Astrocyte (in vitro differentiated cells and primary cell): ENCODE measurements around the gene PLEKHG4B. TPM values are rescaled to one million over a fixed set of nuclear protein-coding genes. Genes with fewer than 3 reads are reported as not detected.

ENCODE experiments used
- DNase-seq: peaks from one replicate; pipeline ENCODE4 v3.0.0-alpha.2; 2010; ENCODE audit warnings: low read depth
- FAIRE-seq: peaks from 2 replicates; lab custom pipeline; 2011; peaks lifted over from hg19 to GRCh38; lab: Jason Lieb, UNC
- H2AFZ ChIP-seq: 2 replicates; pipeline ENCODE4 v1.6.0; 2012; ENCODE audit warnings: low read depth, low read length, inconsistent platforms
- H3K27ac ChIP-seq: 2 replicates; pipeline ENCODE4 v1.5.1; 2011; ENCODE audit warnings: low read depth, low read length, inconsistent platforms
- H3K27me3 ChIP-seq: 2 replicates; pipeline ENCODE4 v1.6.0; 2011; ENCODE audit warnings: low read length, inconsistent platforms; ENCODE audit not compliant: insufficient read depth
- H3K36me3 ChIP-seq: 2 replicates; pipeline ENCODE4 v1.5.1; 2011; ENCODE audit warnings: low read length, inconsistent platforms; ENCODE audit not compliant: insufficient read depth
- H3K4me1 ChIP-seq: 2 replicates; pipeline ENCODE4 v1.5.1; 2011; ENCODE audit warnings: low read length, inconsistent platforms; ENCODE audit not compliant: insufficient read depth
- H3K4me2 ChIP-seq: 2 replicates; pipeline ENCODE4 v1.6.0; 2012; ENCODE audit warnings: low read length, inconsistent platforms
- H3K4me3 ChIP-seq: 2 replicates; pipeline ENCODE4 v1.5.1; 2011; ENCODE audit warnings: low read depth, mild to moderate bottlenecking, low read length, inconsistent platforms; ENCODE audit not compliant: insufficient read depth
- H3K79me2 ChIP-seq: 2 replicates; pipeline ENCODE4 v1.6.0; 2012; ENCODE audit warnings: mild to moderate bottlenecking, low read length, inconsistent platforms; ENCODE audit not compliant: insufficient read depth
- H3K9ac ChIP-seq: 2 replicates; pipeline ENCODE4 v1.6.0; 2012; ENCODE audit warnings: mild to moderate bottlenecking, low read length, inconsistent platforms
- H3K9me3 ChIP-seq: 2 replicates; pipeline ENCODE4 v1.5.1; 2012; ENCODE audit warnings: low read depth, mild to moderate bottlenecking, low read length, inconsistent platforms; ENCODE audit not compliant: insufficient read depth
- H4K20me1 ChIP-seq: 2 replicates; pipeline ENCODE4 v1.6.0; 2012; ENCODE audit warnings: low read length, inconsistent platforms; ENCODE audit not compliant: insufficient read depth
- H3K27ac Mint-ChIP-seq: one replicate; pipeline ENCODE4 v1.8.0; 2021; ENCODE audit warnings: mild to moderate bottlenecking, mixed read lengths; ENCODE audit not compliant: unreplicated experiment
- H3K27me3 Mint-ChIP-seq: one replicate; pipeline ENCODE4 v1.8.0; 2021; ENCODE audit warnings: low read depth, mixed read lengths; ENCODE audit not compliant: unreplicated experiment
- H3K36me3 Mint-ChIP-seq: one replicate; pipeline ENCODE4 v1.8.0; 2021; ENCODE audit warnings: low read depth, mixed read lengths; ENCODE audit not compliant: unreplicated experiment
- H3K4me1 Mint-ChIP-seq: one replicate; pipeline ENCODE4 v1.8.0; 2021; ENCODE audit warnings: low read depth, mixed read lengths; ENCODE audit not compliant: unreplicated experiment
- H3K4me3 Mint-ChIP-seq: one replicate; pipeline ENCODE4 v1.8.0; 2021; ENCODE audit warnings: mild to moderate bottlenecking, moderate library complexity, mixed read lengths; ENCODE audit not compliant: unreplicated experiment
- H3K9me3 Mint-ChIP-seq: one replicate; pipeline ENCODE4 v1.8.0; 2021; ENCODE audit warnings: mild to moderate bottlenecking, mixed read lengths; ENCODE audit not compliant: unreplicated experiment
- EZH2 ChIP-seq: IDR thresholded peaks from 2 replicates; pipeline ENCODE4 v1.6.1; 2012; ENCODE audit warnings: mild to moderate bottlenecking, low read length, inconsistent platforms; ENCODE audit not compliant: insufficient read depth
- total RNA-seq: library from RNA; stranded (reverse); gene quantifications from 2 replicates; pipeline ENCODE4 v1.2.1, GENCODE V29; 2021
- TF ChIP-seq, protein P1 (sequence below): IDR thresholded peaks from 2 replicates; pipeline ENCODE4 v1.5.1; 2011; ENCODE audit warnings: low read depth, mild to moderate bottlenecking, inconsistent platforms, low read length, moderate library complexity; ENCODE audit not compliant: insufficient read depth

Gene PLEKHG4B
- total RNA-seq, 1 donor from 2014 or later, result 8.1 TPM

- peak overlapping the region; percentile 68 for H3K4me2 ChIP-seq
- Mint-ChIP-seq H3K4me3 (peak overlapping the region; percentile 11), H3K9me3 (no peaks in the 10 kb centered on the region), H3K27me3 (peaks cover 51% of the 10 kb centered on the region), H3K27ac (peak overlapping the region; percentile 0), H3K36me3 (peaks cover 2% of the 10 kb centered on the region), H3K4me1 (peaks cover 24% of the 10 kb centered on the region)
- no peak for FAIRE-seq
- H2AFZ ChIP-seq, result no peak overlapping the region
- H3K9ac ChIP-seq, result peak overlapping the region; percentile 8
- H3K27me3 ChIP-seq, result peaks cover 7% of the 10 kb centered on the region
- H3K27ac ChIP-seq, result no peak overlapping the region
- TF ChIP-seq, protein P1, sequence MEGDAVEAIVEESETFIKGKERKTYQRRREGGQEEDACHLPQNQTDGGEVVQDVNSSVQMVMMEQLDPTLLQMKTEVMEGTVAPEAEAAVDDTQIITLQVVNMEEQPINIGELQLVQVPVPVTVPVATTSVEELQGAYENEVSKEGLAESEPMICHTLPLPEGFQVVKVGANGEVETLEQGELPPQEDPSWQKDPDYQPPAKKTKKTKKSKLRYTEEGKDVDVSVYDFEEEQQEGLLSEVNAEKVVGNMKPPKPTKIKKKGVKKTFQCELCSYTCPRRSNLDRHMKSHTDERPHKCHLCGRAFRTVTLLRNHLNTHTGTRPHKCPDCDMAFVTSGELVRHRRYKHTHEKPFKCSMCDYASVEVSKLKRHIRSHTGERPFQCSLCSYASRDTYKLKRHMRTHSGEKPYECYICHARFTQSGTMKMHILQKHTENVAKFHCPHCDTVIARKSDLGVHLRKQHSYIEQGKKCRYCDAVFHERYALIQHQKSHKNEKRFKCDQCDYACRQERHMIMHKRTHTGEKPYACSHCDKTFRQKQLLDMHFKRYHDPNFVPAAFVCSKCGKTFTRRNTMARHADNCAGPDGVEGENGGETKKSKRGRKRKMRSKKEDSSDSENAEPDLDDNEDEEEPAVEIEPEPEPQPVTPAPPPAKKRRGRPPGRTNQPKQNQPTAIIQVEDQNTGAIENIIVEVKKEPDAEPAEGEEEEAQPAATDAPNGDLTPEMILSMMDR, result no peak
- TF ChIP-seq EZH2, result peak; percentile 6
- H3K4me1 ChIP-seq, result peaks cover 30% of the 10 kb centered on the region
- H3K4me3 ChIP-seq, result no peak overlapping the region
- H3K9me3 ChIP-seq, result no peaks in the 10 kb centered on the region
- H4K20me1 ChIP-seq, result no peaks in the 10 kb centered on the region
- no peak for DNase-seq
- H3K36me3 ChIP-seq, result no peaks in the 10 kb centered on the region
- H3K79me2 ChIP-seq, result no peaks in the 10 kb centered on the region
Observed at GRCh38 chr5:82570-82969, 9.4 kb upstream of the PLEKHG4B start.

- H3K4me2 ChIP-seq, result peak overlapping the region; percentile 68
- H3K27me3 ChIP-seq, result peaks cover 10% of the 10 kb centered on the region
- TF ChIP-seq, protein P1, result no peak
- no peak for TF ChIP-seq EZH2
- peak overlapping the region; percentile 0 for H3K27ac Mint-ChIP-seq
- no peaks in the 10 kb centered on the region for H4K20me1 ChIP-seq
- no peaks in the 10 kb centered on the region for H3K79me2 ChIP-seq
- DNase-seq (no peak), FAIRE-seq (no peak)
- no peaks in the 10 kb centered on the region for H3K9me3 Mint-ChIP-seq
- H3K9ac ChIP-seq, result peak overlapping the region; percentile 8
- H3K4me1 Mint-ChIP-seq, result peaks cover 21% of the 10 kb centered on the region
- peaks cover 2% of the 10 kb centered on the region for H3K36me3 Mint-ChIP-seq
- peaks cover 26% of the 10 kb centered on the region for H3K4me1 ChIP-seq
- no peaks in the 10 kb centered on the region for H3K9me3 ChIP-seq
- H3K27ac ChIP-seq, result no peak overlapping the region
- no peaks in the 10 kb centered on the region for H3K36me3 ChIP-seq
- H3K4me3 Mint-ChIP-seq, result peak overlapping the region; percentile 11
- H2AFZ ChIP-seq, result no peak overlapping the region
- H3K27me3 Mint-ChIP-seq, result peaks cover 53% of the 10 kb centered on the region
- no peak overlapping the region for H3K4me3 ChIP-seq
Observed at GRCh38 chr5:83029-83428, 8.9 kb upstream of the PLEKHG4B start.

- Histone ChIP-seq H3K27ac (no peak overlapping the region), H3K36me3 (no peaks in the 10 kb centered on the region), H3K4me2 (no peak overlapping the region), H3K4me3 (no peak overlapping the region), H3K27me3 (peaks cover 9% of the 10 kb centered on the region), H4K20me1 (no peaks in the 10 kb centered on the region), H3K9me3 (no peaks in the 10 kb centered on the region), H2AFZ (no peak overlapping the region), H3K9ac (no peak overlapping the region), H3K79me2 (no peaks in the 10 kb centered on the region), H3K4me1 (peaks cover 17% of the 10 kb centered on the region)
- H3K27me3 Mint-ChIP-seq, result peaks cover 58% of the 10 kb centered on the region
- DNase-seq (no peak), FAIRE-seq (no peak)
- H3K36me3 Mint-ChIP-seq, result peaks cover 2% of the 10 kb centered on the region
- no peak for TF ChIP-seq EZH2
- TF ChIP-seq, protein P1, result no peak
- no peak overlapping the region for H3K27ac Mint-ChIP-seq
- no peaks in the 10 kb centered on the region for H3K9me3 Mint-ChIP-seq
- peaks cover 16% of the 10 kb centered on the region for H3K4me1 Mint-ChIP-seq
- no peak overlapping the region for H3K4me3 Mint-ChIP-seq
Observed at GRCh38 chr5:85334-85995, 6.5 kb upstream of the PLEKHG4B start.
